Measurements from ENCODE around the gene PELI1.

DNA sequence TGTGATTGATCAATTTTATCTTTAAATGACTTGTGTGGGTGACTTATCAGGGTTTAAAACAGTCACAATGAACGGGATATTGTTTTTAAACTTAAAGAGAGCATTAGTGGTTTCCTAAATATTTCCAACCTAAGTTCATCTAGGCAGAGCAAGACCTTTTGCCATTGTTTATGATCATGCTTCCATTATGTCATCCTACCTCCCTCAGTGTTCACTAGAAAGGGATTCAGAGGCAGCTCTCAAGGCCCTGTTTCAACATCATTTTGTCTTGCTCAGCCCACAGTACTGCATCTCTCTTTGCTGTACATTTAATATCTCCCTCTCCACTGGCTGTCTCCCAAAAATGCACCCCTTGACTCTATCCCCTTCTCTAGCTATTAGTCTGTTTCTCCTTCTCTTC is 21.5 kb upstream of the PELI1 start:
- TF ChIP-seq, protein P1, sequence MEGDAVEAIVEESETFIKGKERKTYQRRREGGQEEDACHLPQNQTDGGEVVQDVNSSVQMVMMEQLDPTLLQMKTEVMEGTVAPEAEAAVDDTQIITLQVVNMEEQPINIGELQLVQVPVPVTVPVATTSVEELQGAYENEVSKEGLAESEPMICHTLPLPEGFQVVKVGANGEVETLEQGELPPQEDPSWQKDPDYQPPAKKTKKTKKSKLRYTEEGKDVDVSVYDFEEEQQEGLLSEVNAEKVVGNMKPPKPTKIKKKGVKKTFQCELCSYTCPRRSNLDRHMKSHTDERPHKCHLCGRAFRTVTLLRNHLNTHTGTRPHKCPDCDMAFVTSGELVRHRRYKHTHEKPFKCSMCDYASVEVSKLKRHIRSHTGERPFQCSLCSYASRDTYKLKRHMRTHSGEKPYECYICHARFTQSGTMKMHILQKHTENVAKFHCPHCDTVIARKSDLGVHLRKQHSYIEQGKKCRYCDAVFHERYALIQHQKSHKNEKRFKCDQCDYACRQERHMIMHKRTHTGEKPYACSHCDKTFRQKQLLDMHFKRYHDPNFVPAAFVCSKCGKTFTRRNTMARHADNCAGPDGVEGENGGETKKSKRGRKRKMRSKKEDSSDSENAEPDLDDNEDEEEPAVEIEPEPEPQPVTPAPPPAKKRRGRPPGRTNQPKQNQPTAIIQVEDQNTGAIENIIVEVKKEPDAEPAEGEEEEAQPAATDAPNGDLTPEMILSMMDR (IDR thresholded peaks at IDR 0.05) = no peak
- TF ChIP-seq POLR2AphosphoS5 (IDR thresholded peaks at IDR 0.05) (no peak), EP300 (IDR thresholded peaks at IDR 0.05) (no peak)

Data from upper lobe of left lung (tissue), 4 donors.